HG02623 (cell line): ENCODE data around the gene CREBZF.
"Not testable (repeated sequence)": the region's sequence is repeated elsewhere in the genome, so short reads cannot be mapped to it uniquely, and the experiment has no call there.

Source experiments
- ATAC-seq: cut with Tn5 transposase; IDR thresholded peaks from one replicate; pipeline ENCODE4 v1.9.1; 2021; ENCODE audit warnings: moderate library complexity; ENCODE audit not compliant: unreplicated experiment

CREBZF gene

GRCh38 chr11:85670949-85671663 is 6.2 kb upstream of the CREBZF start:
- not testable (repeated sequence) for ATAC-seq

GRCh38 chr11:85668157-85668556 is 3.2 kb upstream of the CREBZF start:
- ATAC-seq, result no peak

- ATAC-seq, result no peak
Observed at GRCh38 chr11:85666687-85667086, 1.8 kb upstream of the CREBZF start.

- no peak for ATAC-seq
Observed at GRCh38 chr11:85665733-85666132, 804 bp upstream of the CREBZF start.

GRCh38 chr11:85663753-85664614 is 945 bp downstream of the CREBZF start:
- ATAC-seq, result peak; percentile 56

- no peak for ATAC-seq
Observed at GRCh38 chr11:85663080-85663752, 1.7 kb downstream of the CREBZF start.

- ATAC-seq, result no peak
Observed at GRCh38 chr11:85661972-85662664, 2.8 kb downstream of the CREBZF start.

GRCh38 chr11:85658180-85658579 is 6.7 kb downstream of the CREBZF start:
- no peak for ATAC-seq

- no peak for ATAC-seq
Observed at GRCh38 chr11:85656777-85657176, 8.2 kb downstream of the CREBZF start.

- ATAC-seq, result not testable (repeated sequence)
Observed at GRCh38 chr11:85654343-85654742, 10.6 kb downstream of the CREBZF start.

GRCh38 chr11:85652786-85653447 is 12.0 kb downstream of the CREBZF start:
- ATAC-seq, result no peak

GRCh38 chr11:85651118-85651517 is 13.8 kb downstream of the CREBZF start:
- no peak for ATAC-seq

- peak; percentile 99 for ATAC-seq
Observed at GRCh38 chr11:85647604-85648299, 17.2 kb downstream of the CREBZF start, which contains the start of gene TMEM126A. Gene TMEM126A, plus strand, starts transcription at chr11:85647967. Its CDS starts 2,289 bp downstream, at chr11:85650256.

- ATAC-seq, result no peak
Observed at GRCh38 chr11:85647078-85647477, 17.9 kb downstream of the CREBZF start.

GRCh38 chr11:85643191-85643614 is 21.7 kb downstream of the CREBZF start:
- no peak for ATAC-seq

- no peak for ATAC-seq
Observed at GRCh38 chr11:85634747-85635146, 30.2 kb downstream of the CREBZF start.

GRCh38 chr11:85628771-85629341 is 36.1 kb downstream of the CREBZF start:
- peak; percentile 2 for ATAC-seq

- peak; percentile 99 for ATAC-seq
Observed at GRCh38 chr11:85627998-85628770, 36.7 kb downstream of the CREBZF start, which contains the start of gene TMEM126B. Gene TMEM126B, plus strand, starts transcription at chr11:85628593. Its CDS starts 15 bp downstream, at chr11:85628608.
